Esophagus squamous epithelium (tissue), 4 donors: ENCODE data around the gene FZD4.

Experiments used
- POLR2A ChIP-seq, 4 donors: fragments of 450-650 bp; IDR thresholded peaks; one replicate each; pipeline ENCODE4 v1.6.1; 2017; ENCODE audit warnings: antibody characterized with exemption in 4 of 4, mild to moderate bottlenecking in 4 of 4, moderate library complexity in 3 of 4
- TF ChIP-seq, protein P1 (sequence below), 6 experiments: fragments of 450-650 bp in 4 of 6; fragments of 200-600 bp in 2 of 6; sonication (generic) in 2 of 6; IDR thresholded peaks; one replicate each; pipeline ENCODE4 v1.5.1; 2016 to 2019; ENCODE audit warnings: antibody characterized with exemption in 6 of 6, mild to moderate bottlenecking in 4 of 6, moderate library complexity in 4 of 6

DNA sequence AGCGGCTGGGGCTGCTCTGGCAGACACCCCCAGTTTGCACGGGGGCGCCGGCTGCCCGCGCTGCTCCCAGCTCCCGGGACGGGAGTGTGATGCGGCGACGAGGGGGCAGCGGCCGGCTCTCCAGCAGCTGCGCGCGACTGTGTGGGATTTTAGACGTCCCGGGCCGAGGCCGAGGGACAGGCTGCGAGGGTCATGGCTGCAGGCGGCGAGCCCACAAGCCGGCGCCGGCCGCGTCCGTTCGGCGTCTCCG lies 159 bp downstream of the FZD4 start:
- TF ChIP-seq, protein P1, sequence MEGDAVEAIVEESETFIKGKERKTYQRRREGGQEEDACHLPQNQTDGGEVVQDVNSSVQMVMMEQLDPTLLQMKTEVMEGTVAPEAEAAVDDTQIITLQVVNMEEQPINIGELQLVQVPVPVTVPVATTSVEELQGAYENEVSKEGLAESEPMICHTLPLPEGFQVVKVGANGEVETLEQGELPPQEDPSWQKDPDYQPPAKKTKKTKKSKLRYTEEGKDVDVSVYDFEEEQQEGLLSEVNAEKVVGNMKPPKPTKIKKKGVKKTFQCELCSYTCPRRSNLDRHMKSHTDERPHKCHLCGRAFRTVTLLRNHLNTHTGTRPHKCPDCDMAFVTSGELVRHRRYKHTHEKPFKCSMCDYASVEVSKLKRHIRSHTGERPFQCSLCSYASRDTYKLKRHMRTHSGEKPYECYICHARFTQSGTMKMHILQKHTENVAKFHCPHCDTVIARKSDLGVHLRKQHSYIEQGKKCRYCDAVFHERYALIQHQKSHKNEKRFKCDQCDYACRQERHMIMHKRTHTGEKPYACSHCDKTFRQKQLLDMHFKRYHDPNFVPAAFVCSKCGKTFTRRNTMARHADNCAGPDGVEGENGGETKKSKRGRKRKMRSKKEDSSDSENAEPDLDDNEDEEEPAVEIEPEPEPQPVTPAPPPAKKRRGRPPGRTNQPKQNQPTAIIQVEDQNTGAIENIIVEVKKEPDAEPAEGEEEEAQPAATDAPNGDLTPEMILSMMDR (IDR thresholded peaks at IDR 0.05), result peak in 1 of 6 experiments; percentile 6
- TF ChIP-seq POLR2A (IDR thresholded peaks at IDR 0.05), result peak in 2 of 4 donors; percentile 84 to 91
